Fibroblast of pulmonary artery (primary cell): ENCODE measurements around the gene ANKRD27.

Experiments used
- DNase-seq: peaks from one replicate; pipeline ENCODE4 v3.0.0-alpha.2; 2010; ENCODE audit warnings: low read depth
- H3K4me3 ChIP-seq: replicated peaks from 2 replicates; pipeline ENCODE4 v1.5.1; 2011; ENCODE audit warnings: low read depth, mild to moderate bottlenecking, control low read depth, low read length, moderate library complexity
- TF ChIP-seq, protein P1 (sequence below): IDR thresholded peaks from 2 replicates; pipeline ENCODE4 v1.5.1; 2011; ENCODE audit warnings: mild to moderate bottlenecking, control low read depth, low read length, inconsistent platforms; ENCODE audit errors: missing control alignments

ANKRD27 gene

DNA sequence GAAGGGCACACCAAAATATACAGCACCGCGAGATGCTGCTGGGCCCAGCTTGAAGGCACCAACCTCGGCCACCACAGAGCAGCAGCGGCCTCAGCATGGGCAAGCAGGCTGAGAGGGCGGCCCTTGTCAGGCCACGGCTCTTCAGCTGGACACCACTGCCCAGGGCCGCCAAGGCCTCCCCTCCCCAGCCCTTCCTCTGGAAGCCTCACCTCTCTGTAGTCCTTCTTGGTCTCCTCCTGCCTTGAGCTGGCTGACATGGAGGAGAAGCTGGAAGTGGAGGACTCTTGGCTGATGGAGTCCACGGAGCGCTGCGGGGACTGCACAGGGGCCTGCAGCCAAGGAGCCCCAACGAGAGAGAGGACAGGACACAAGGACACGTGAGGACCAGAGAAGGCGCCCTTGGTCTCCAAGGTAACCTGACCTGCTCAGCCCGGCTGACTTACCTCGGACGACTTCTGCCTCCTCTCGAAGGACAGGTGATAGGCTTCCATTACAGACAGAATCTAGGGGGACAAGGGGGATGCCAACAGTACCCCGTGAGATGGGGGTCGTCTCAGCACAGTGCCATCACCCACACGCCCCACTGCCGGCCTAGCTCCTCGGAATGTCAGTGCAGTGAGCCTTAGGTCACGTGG is 55.8 kb downstream of the ANKRD27 start:
- TF ChIP-seq, protein P1, sequence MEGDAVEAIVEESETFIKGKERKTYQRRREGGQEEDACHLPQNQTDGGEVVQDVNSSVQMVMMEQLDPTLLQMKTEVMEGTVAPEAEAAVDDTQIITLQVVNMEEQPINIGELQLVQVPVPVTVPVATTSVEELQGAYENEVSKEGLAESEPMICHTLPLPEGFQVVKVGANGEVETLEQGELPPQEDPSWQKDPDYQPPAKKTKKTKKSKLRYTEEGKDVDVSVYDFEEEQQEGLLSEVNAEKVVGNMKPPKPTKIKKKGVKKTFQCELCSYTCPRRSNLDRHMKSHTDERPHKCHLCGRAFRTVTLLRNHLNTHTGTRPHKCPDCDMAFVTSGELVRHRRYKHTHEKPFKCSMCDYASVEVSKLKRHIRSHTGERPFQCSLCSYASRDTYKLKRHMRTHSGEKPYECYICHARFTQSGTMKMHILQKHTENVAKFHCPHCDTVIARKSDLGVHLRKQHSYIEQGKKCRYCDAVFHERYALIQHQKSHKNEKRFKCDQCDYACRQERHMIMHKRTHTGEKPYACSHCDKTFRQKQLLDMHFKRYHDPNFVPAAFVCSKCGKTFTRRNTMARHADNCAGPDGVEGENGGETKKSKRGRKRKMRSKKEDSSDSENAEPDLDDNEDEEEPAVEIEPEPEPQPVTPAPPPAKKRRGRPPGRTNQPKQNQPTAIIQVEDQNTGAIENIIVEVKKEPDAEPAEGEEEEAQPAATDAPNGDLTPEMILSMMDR = no peak
- H3K4me3 ChIP-seq = no peak overlapping the region
- no peak for DNase-seq

DNA sequence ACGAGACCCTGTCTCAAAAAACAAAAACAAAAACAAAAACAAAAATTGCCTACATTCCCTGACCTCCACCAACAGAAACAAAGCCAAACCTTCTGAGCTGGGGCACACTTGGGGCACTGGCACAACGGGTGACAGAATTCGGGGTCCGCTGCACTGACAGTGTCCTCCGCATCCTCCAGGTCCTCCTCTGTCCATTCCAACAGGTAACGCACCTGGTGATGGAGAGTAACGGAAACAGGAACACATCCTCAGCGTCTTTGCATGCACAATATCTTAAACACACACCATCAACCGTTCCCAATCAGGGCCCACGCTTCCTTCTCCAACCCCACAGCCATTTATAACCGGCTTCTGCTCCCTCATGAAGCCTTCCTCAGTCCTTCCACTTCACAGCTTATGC is 59.4 kb downstream of the ANKRD27 start:
- DNase-seq = no peak
- no peak overlapping the region for H3K4me3 ChIP-seq
- TF ChIP-seq, protein P1 = no peak

DNA sequence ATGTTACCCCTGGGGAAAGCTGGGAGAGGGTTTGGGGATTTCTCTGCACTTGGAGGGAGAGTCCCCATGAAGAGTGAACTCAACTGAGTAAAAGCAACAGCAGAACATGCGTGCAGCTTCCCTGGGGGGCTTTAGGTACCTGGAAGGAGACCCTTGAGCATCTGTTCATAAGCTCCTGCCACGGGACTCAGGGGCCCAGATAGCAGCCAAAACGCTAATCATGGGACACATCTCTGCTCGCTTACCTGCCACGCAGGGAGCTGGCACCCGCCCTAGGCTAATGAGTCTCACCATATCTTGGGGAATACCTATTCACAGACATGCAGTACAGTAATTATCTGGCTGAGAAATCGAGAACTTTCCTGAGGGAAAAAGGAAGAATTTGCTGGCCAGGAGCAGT is 60.1 kb downstream of the ANKRD27 start:
- TF ChIP-seq, protein P1 = no peak
- H3K4me3 ChIP-seq = no peak overlapping the region
- DNase-seq = no peak

DNA sequence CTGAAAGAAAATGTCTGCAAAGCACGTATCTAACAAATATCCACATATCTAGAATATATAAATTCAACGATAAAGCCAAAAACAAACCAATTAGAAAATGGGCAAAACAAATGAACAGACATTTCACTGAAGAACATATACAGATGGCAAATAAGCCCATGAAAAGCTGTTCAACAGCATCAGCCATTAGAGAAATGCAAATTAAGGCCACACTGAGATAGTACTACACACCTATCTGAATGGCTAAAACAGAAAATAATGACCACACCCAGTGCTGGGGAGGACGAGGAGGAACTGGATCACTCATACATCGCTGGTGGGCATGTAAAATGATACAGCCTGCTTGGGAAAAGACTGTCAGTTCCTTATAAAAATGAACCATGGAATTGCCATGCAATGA is 62.0 kb downstream of the ANKRD27 start:
- no peak for DNase-seq
- TF ChIP-seq, protein P1 = no peak
- H3K4me3 ChIP-seq = no peak overlapping the region

DNA sequence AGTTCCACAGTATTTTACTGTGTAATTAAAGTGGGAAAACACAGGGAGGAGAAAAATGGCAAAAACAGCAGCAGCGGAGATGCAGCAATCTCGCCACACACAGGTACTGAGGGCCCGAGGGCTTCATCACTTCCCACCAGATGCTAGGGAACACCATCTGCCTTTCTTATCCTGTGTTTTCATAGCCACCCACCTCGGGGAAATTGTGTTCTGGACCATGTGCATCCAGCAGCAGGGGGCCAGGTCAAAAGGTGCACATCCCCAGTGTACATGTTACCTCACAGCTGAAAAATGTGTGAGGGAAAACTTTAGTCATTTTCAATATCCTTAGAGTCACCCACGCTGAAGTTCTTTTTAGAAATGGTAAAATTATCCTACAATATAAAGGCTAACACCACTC is 63.8 kb downstream of the ANKRD27 start:
- TF ChIP-seq, protein P1 = no peak
- H3K4me3 ChIP-seq = no peak overlapping the region
- no peak for DNase-seq

DNA sequence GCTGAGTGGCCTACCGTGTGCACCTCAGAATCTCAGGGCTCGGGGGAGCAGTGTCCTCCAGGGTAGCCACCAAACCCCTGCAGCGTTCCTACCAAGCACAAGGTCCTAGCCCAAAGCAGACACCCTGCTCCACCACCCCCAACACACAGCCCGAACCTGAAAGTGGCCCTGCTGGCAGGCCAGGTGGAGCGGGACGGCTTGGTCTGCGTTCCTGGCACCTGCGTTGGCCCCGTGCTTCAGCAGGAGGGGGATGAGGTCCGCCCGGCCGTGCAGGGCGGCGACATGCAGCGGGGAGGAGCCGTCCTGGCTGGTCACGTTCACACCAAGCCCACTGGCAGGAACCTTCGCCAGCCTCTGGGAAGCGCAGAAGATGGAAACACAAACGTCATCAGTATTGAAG is 67.5 kb downstream of the ANKRD27 start:
- TF ChIP-seq, protein P1 = no peak
- no peak for DNase-seq

DNA sequence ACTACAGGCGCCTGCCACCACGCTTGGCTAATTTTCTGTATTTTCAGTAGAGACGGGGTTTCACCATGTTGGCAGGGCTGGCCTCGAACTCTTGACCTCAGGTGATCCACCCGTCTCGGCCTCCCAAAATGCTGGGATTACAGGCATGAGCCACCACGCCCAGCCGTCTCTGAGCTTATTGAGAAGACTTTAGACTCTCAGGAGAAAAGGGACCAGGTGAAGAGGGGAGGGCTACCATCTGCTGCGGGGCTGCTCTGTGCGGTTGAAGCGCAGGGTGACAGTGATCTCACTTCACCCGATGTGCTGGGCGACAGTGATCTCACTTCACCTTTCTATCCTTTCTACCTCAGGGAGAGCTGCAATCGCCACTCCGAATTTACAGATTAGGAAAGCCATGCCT is 68.7 kb downstream of the ANKRD27 start:
- H3K4me3 ChIP-seq = no peak overlapping the region
- DNase-seq = no peak
- TF ChIP-seq, protein P1 = no peak

More for the DNA sequence above, 67.5 kb downstream of the ANKRD27 start:
- no peak overlapping the region for H3K4me3 ChIP-seq
